Activated T-helper 17 cell treated with anti-CD3 and anti-CD28 coated beads, Interleukin-2, amount 50 U/mL, for 72 hours (primary cell): ENCODE data around the gene SEMA6A. TPM values are rescaled to one million over a fixed set of nuclear protein-coding genes. Genes with fewer than 3 reads are reported as not detected.

Source experiments
- ATAC-seq: fragments of 150-1000 bp; cut with Tn5 transposase; replicated peaks from 2 replicates; pipeline ENCODE4 v1.10.0; 2021; ENCODE audit warnings: mild to moderate bottlenecking, moderate library complexity
- H3K27ac Mint-ChIP-seq: one replicate; pipeline ENCODE4 v1.8.0; 2022; ENCODE audit warnings: mixed read lengths
- H3K27me3 Mint-ChIP-seq: one replicate; pipeline ENCODE4 v1.8.0; 2022; ENCODE audit warnings: mixed read lengths
- H3K36me3 Mint-ChIP-seq: one replicate; pipeline ENCODE4 v1.8.0; 2022; ENCODE audit warnings: low read depth, mild to moderate bottlenecking, mixed read lengths
- H3K4me1 Mint-ChIP-seq: one replicate; pipeline ENCODE4 v1.8.0; 2022; ENCODE audit warnings: mixed read lengths
- H3K4me3 Mint-ChIP-seq: one replicate; pipeline ENCODE4 v1.8.0; 2022; ENCODE audit warnings: mild to moderate bottlenecking, mixed read lengths
- H3K9me3 Mint-ChIP-seq: one replicate; pipeline ENCODE4 v1.8.0; 2022; ENCODE audit warnings: mixed read lengths
- total RNA-seq, 2 donors: library from RNA; stranded (reverse); gene quantifications; one replicate each; pipeline ENCODE4 v1.2.3, GENCODE V29; 2022

The SEMA6A gene
- total RNA-seq, 2 donors from 2014 or later, result 0.50 TPM; not detected in 1

DNA sequence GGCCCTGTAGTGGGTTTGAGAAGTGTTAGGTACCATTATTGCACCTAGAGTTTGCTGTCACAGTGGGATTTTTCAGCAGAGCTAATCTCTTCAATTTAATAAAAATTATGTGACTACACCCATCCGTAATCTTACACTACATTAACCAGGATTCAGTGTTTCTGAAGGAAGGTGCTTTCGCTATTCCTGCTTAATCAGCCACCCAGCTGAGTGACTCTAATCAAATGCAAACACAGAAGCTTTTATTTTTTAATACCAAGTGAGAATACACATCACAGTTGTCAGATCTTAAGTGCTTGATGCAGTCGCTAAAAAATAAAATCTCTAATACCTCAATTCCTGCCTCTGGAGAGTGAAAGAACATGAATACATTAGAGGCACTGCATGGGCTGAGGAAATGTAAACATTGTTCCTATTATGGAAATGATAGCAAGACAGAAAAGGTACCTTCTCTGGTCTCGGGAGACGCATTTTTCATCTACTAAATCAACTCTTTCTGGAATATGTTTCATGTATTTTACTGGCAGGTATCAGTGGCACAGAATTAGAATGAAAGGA lies 125.7 kb downstream of the SEMA6A start:
- Mint-ChIP-seq H3K4me1 (peaks cover 3% of the 10 kb centered on the region), H3K4me3 (no peak overlapping the region), H3K36me3 (peaks cover 31% of the 10 kb centered on the region), H3K27ac (no peak overlapping the region), H3K27me3 (no peaks in the 10 kb centered on the region), H3K9me3 (no peaks in the 10 kb centered on the region)
- no peak for ATAC-seq

DNA sequence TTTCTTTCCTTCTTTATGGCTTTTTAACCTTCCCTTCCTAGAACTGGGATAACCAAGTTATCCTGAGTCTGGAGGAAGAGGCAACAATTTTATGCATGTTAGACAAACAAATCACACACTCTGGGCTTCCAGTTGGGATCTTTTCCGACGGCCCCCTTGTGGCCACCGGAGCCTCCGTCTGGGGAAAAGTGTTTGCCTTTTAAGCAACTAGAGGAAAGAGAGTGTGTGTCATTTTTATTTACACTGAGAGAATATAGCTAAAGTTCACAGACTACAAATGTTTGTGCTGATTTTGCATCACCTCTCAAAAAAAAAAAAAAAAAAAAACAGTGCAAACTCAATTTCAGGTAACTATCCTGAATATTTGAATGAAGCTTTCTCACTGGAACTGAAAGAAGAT lies 126.2 kb downstream of the SEMA6A start:
- no peak overlapping the region for H3K4me3 Mint-ChIP-seq
- no peaks in the 10 kb centered on the region for H3K27me3 Mint-ChIP-seq
- H3K27ac Mint-ChIP-seq, result no peak overlapping the region
- H3K36me3 Mint-ChIP-seq, result peaks cover 31% of the 10 kb centered on the region
- ATAC-seq, result no peak
- no peaks in the 10 kb centered on the region for H3K9me3 Mint-ChIP-seq
- no peaks in the 10 kb centered on the region for H3K4me1 Mint-ChIP-seq

DNA sequence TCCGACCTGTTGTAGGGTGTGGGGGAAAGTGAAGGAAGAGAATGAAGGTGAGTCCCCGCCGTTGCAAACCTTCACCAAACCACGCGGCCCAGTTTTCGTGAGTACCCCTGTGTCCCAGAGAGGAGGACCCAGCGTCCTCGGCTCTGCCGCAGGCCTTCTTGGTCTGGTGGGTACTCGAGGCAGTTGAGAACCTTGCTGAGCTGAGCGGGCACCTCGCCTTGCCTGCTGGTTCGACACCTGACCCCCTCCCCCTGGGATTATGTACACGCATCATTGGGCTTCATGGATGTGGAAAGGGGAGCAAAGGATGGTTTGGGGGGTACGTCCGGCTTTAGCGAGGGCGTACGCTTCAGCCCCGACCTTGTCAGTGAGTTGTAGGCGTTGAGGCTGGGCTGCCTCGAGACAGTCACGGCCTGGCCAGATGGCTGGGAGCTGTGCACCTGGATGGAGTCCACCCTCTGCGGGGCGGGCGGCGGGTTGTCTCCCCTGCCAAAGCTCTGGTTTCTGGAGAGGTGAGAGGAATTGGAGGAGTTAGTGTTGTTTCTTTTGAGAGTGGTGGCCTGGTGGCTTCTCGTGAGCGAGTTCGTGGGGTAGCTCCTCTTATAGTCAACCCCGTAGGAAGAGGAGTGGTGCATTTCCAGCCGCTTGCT lies 128.1 kb downstream of the SEMA6A start:
- H3K4me1 Mint-ChIP-seq, result no peaks in the 10 kb centered on the region

DNA sequence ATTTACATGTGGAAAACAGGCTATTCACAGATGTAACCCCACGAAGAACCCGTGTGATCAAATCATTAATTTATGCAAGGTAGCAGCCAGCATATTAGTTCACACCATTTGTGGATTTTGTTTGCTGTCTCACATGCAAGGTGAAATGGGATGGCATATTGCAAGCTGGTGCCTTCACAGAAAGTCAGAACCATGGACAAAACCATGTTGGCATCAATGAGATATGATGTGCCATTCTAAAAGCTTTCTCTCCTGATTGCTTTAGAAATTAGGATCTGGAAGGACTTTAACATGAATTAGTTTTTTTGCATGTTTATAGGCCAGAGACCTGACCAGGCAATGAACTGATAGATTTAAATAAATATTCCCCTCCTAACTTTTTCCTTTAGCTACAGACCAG lies 129.3 kb downstream of the SEMA6A start:
- Mint-ChIP-seq H3K27ac (no peak overlapping the region), H3K4me1 (no peaks in the 10 kb centered on the region), H3K27me3 (no peaks in the 10 kb centered on the region), H3K36me3 (peaks cover 22% of the 10 kb centered on the region), H3K4me3 (no peak overlapping the region), H3K9me3 (no peaks in the 10 kb centered on the region)
- ATAC-seq, result no peak

More for the DNA sequence above, 128.1 kb downstream of the SEMA6A start:
- no peak for ATAC-seq
- Mint-ChIP-seq H3K27ac (no peak overlapping the region), H3K4me3 (no peak overlapping the region), H3K27me3 (no peaks in the 10 kb centered on the region), H3K9me3 (no peaks in the 10 kb centered on the region), H3K36me3 (peaks cover 31% of the 10 kb centered on the region)

DNA sequence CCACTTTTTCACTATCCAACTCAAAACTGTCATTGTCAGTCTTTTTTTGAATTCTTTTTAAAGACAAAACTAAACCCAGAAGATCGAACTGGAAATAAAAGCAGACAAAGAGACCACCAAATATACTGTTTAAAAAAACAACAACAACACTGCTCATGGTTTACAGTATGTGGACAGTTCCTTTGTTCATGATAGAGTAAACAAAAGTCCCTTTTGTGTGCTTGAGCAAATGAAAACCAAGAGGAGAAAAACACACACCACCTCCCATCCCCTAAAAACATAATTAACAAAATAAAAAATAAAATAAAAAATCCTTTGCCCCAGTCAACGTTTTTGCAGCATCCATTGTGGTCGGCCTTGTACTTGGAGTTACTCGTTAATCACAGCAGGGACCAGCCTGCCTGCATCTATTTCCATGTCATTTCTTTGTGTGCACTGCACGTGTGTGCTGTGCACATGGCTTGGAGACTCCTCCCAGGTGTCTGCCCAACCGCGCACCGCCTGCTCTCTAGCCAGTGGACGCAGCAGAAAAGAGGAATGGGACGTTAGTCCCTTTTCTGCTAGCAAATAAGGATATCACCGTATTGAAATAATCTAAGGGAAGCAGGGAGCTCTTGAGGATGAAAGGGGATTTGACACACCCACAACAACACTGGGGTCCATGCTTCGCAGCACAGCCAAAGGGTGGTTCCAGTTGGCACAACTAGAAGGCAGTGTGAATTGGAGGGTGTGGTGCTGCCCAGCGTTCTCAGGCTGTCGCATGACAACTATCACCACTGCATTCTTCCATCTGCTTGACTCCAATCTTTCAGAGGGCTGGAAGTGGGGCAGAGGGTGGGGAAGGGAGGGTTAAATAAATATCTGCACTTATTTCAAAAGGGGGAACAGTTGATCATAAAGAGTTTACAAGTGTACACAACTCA lies 130.0 kb downstream of the SEMA6A start:
- no peak for ATAC-seq
- H3K4me1 Mint-ChIP-seq, result no peaks in the 10 kb centered on the region
- peaks cover 22% of the 10 kb centered on the region for H3K36me3 Mint-ChIP-seq
- H3K9me3 Mint-ChIP-seq, result no peaks in the 10 kb centered on the region
- H3K27me3 Mint-ChIP-seq, result no peaks in the 10 kb centered on the region
- no peak overlapping the region for H3K4me3 Mint-ChIP-seq
- H3K27ac Mint-ChIP-seq, result no peak overlapping the region

DNA sequence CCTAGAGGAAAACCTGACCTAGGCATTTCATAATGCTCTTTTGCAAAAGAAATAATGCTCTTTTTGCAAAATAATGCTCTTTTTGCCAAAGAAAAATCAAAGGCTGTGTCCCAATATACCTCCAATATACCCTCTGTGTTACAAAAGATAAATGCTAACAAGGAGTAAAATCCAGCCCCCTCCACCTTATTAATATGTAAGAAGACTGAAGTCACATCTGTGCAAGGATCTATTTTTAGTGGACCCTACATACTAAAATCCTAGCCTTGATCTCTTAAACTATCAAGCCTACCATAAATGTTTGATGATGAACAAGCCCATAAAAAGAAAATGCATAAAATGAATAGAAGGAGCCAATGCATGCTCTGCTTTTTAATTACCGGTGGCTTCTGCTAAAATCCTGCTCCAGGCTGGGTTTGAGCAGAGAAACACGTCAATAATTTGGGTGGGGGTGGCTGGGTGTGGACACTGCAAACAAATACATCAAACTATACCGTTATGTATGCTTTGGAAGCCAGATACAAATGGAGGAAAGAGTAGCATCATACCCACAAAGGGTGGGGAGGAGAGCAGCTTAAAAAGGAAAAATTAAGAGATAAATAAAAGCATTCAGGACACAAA lies 131.6 kb downstream of the SEMA6A start:
- Mint-ChIP-seq H3K27ac (no peak overlapping the region), H3K36me3 (peaks cover 15% of the 10 kb centered on the region), H3K4me3 (no peak overlapping the region), H3K27me3 (no peaks in the 10 kb centered on the region), H3K9me3 (no peaks in the 10 kb centered on the region), H3K4me1 (no peaks in the 10 kb centered on the region)
- ATAC-seq, result no peak

DNA sequence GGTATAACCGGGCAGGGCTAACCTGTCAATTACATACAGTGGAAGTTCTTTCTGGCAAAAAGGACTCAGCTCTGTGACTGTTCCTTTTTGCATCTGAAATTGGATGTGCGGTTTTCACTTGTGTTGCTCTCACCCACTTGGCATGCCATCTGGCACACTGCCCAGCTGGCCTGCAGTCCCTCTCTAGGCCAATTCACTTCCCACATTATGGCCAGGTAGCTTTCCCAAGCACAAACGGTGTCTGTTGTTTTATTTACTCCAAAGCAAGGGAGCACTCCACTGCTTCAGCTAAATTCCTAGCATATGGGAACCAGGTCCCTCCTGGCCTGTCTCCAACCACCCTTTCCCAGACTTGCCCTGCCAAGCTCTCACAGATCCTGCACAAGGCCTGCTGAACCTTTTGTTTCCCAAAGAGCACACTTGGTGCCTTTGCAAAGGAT lies 132.5 kb downstream of the SEMA6A start:
- Mint-ChIP-seq H3K27me3 (no peaks in the 10 kb centered on the region), H3K9me3 (no peaks in the 10 kb centered on the region), H3K36me3 (peaks cover 15% of the 10 kb centered on the region), H3K4me1 (no peaks in the 10 kb centered on the region), H3K27ac (no peak overlapping the region), H3K4me3 (no peak overlapping the region)
- ATAC-seq, result no peak

DNA sequence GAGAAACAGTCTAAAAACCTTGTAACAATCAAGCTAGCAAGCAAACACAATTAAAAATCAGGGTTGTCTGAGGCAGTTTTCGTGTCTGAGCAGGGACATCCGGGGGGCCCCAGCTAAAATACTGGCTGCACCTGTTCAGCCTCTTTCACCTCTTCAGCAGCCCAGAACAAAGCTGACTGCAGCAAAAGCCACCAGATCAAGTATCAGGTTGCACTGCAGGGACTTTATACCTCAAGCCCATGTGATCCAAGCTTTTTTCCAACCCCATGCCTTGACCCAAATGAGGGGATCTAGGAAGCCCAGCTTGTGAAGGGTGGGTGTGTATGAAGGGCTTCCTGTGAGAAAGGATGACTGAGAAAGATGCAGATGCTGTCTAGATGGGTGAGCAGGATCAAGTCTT lies 133.4 kb downstream of the SEMA6A start:
- ATAC-seq, result no peak
- no peaks in the 10 kb centered on the region for H3K27me3 Mint-ChIP-seq
- no peak overlapping the region for H3K4me3 Mint-ChIP-seq
- H3K4me1 Mint-ChIP-seq, result no peaks in the 10 kb centered on the region
- H3K27ac Mint-ChIP-seq, result no peak overlapping the region
- no peaks in the 10 kb centered on the region for H3K9me3 Mint-ChIP-seq
- peaks cover 9% of the 10 kb centered on the region for H3K36me3 Mint-ChIP-seq

DNA sequence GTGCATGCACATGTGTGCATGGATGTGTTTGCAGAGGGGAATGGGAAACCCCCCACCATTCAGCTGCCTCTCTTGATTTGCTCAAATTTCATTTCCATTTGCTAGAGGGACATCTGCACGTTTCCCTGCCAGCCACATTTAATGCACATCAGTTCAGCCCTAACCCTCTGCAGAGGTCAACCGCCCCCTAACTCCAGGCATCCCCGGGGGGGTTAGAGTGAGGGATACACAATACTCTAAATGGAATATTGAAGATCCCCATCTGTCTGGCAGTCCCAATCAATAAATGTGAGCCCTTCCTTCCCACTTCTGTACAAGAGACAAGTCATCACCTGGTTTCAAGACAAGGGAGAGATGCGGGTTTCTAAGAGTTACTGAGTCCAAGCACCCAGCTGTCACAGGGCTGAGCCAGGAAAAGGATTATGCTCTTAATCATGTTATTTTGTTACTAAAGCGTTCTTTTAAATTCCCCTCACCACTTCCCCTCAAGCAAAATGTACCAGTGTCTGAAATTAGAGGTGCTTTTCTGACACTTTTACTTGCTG lies 134.1 kb downstream of the SEMA6A start:
- peaks cover 3% of the 10 kb centered on the region for H3K36me3 Mint-ChIP-seq

DNA sequence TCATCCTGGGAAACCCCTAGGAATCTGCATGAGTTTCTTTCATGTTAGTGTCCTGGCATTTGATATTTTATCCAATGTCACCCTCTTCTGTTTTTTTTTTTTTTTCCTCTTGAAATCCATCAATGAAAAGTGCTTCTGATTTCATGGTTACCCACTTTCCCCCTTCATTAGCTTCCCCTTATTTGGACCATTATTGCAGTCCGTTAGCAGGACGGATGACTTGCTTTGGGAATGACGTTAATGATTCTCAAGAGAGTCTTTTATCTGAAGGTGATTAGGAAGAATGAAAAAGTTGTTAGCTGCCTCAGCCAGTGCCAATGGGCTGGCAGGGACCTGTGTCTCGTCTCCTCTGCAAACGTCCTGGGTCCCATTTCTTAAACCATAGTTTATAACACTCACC lies 134.7 kb downstream of the SEMA6A start:
- peaks cover 5% of the 10 kb centered on the region for H3K36me3 Mint-ChIP-seq
- H3K27ac Mint-ChIP-seq, result no peak overlapping the region
- H3K9me3 Mint-ChIP-seq, result no peaks in the 10 kb centered on the region
- H3K27me3 Mint-ChIP-seq, result no peaks in the 10 kb centered on the region
- no peak overlapping the region for H3K4me3 Mint-ChIP-seq
- no peaks in the 10 kb centered on the region for H3K4me1 Mint-ChIP-seq
- ATAC-seq, result no peak

More for the DNA sequence above, 134.1 kb downstream of the SEMA6A start:
- no peak overlapping the region for H3K4me3 Mint-ChIP-seq
- no peak overlapping the region for H3K27ac Mint-ChIP-seq
- ATAC-seq, result no peak
- no peaks in the 10 kb centered on the region for H3K27me3 Mint-ChIP-seq
- H3K4me1 Mint-ChIP-seq, result no peaks in the 10 kb centered on the region
- H3K9me3 Mint-ChIP-seq, result no peaks in the 10 kb centered on the region

DNA sequence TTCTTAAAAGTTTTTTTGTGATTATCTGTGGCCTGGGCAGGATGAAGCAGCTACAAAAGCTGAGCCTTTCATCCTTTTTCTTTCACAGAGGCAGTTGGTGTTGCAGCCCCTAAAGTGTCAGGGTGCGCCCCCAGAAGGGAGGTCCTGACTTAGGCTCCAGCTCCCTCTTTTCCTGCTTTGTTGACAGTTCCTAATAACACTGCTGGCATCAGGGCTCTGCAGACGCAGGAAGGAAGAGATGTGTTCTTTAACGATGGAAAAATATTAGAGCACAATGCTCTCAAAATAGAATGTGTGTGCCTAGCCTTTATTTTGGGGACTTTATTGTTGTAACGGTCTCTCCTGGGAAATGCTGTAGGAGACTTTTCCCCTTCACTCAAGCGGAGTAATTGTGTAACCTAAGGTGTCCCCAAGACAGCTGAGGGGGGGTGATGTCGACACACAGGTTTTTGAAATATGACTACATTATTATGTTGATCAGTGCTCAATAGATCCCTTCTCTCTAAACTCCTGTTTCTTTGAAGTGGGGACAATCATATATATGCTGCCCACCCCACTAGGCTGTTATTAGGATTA lies 135.6 kb downstream of the SEMA6A start:
- no peaks in the 10 kb centered on the region for H3K9me3 Mint-ChIP-seq
- H3K4me1 Mint-ChIP-seq, result no peaks in the 10 kb centered on the region
- H3K27me3 Mint-ChIP-seq, result no peaks in the 10 kb centered on the region
- H3K36me3 Mint-ChIP-seq, result peaks cover 5% of the 10 kb centered on the region
- no peak for ATAC-seq
- H3K4me3 Mint-ChIP-seq, result no peak overlapping the region
- H3K27ac Mint-ChIP-seq, result no peak overlapping the region

DNA sequence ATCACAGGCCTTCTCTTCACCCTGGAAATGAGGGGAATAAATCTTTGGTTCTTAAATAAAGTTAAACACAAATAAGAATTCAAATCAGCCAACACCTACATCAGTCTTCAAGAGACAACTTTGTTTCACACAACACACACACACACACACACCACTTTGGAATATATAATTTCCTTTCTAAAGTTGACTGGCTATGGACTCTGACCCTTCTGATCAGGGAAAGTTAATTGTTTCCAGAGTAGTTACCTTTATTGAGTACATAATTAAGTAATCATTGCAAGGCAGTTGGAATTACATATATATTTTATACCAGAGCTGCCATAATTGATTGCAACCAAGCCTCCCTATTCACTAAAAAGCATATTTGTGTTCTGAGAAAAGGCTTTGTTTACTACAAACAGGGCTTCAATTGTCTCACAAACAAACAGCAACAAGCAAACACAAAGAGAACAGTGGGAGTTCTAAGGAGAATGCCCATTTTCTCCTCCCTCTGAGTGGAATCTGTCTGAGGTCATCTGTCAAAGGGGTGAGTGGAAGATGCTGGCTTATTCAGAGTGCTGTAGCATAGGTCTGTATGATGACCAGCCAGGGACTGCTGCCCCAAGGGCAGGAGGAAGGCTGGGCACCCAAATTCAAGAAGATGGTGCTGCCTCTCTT lies 136.6 kb downstream of the SEMA6A start:
- H3K27me3 Mint-ChIP-seq, result no peaks in the 10 kb centered on the region
- no peaks in the 10 kb centered on the region for H3K9me3 Mint-ChIP-seq
- no peak overlapping the region for H3K27ac Mint-ChIP-seq
- H3K4me1 Mint-ChIP-seq, result no peaks in the 10 kb centered on the region
- no peak overlapping the region for H3K4me3 Mint-ChIP-seq
- peaks cover 5% of the 10 kb centered on the region for H3K36me3 Mint-ChIP-seq
- ATAC-seq, result no peak

DNA sequence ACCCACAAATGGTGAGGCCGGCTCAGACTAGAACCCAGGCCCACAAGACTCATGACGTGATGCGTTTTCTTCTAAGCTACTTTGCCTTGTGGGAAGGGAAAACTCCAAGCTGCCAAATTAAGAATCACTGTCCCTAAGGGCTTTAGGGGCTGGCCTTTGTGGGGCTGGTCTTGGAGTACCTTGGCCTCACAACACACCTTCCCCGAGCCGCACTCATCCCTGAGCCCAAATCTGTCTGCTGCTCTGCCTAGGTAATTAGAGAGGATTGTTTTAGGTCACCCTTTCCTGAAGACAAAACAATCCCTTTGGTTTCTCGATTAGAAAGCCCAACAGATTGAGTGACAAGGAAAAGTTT lies 137.3 kb downstream of the SEMA6A start:
- H3K4me3 Mint-ChIP-seq, result no peak overlapping the region
- H3K4me1 Mint-ChIP-seq, result no peaks in the 10 kb centered on the region
- no peak for ATAC-seq
- H3K27me3 Mint-ChIP-seq, result no peaks in the 10 kb centered on the region
- H3K27ac Mint-ChIP-seq, result no peak overlapping the region
- H3K9me3 Mint-ChIP-seq, result no peaks in the 10 kb centered on the region
- peaks cover 5% of the 10 kb centered on the region for H3K36me3 Mint-ChIP-seq
